Activated CD4-positive, alpha-beta memory T cell treated with anti-CD3 and anti-CD28 coated beads for 36 hours (primary cell): ENCODE data around the gene B4GALT4. TPM values are rescaled to one million over a fixed set of nuclear protein-coding genes. Genes with fewer than 3 reads are reported as not detected.

Experiments
- CTCF ChIA-PET: fragments of 350-600 bp; sonication (Branson Sonifier 250); formaldehyde crosslinking; loops from one replicate; lab custom pipeline; 2021; ENCODE audit warnings: antibody characterized with exemption, inconsistent platforms; lab: Charles Lee
- POLR2A ChIA-PET: fragments of 350-600 bp; sonication (Branson Sonifier 250); formaldehyde crosslinking; loops from one replicate; lab custom pipeline; 2021; ENCODE audit warnings: antibody characterized with exemption; lab: Charles Lee
- DNase-seq: peaks from one replicate; pipeline ENCODE4 v3.0.0-alpha.2; 2020
- H3K27ac Mint-ChIP-seq: one replicate; pipeline ENCODE4 v1.8.0; 2021; ENCODE audit warnings: mixed read lengths
- H3K27me3 Mint-ChIP-seq: one replicate; pipeline ENCODE4 v1.8.0; 2021; ENCODE audit warnings: mixed read lengths
- H3K36me3 Mint-ChIP-seq: one replicate; pipeline ENCODE4 v1.8.0; 2021; ENCODE audit warnings: mixed read lengths
- H3K4me1 Mint-ChIP-seq: one replicate; pipeline ENCODE4 v1.8.0; 2021; ENCODE audit warnings: low read depth, mixed read lengths
- H3K4me3 Mint-ChIP-seq: one replicate; pipeline ENCODE4 v1.8.0; 2021; ENCODE audit warnings: mild to moderate bottlenecking, mixed read lengths
- H3K9me3 Mint-ChIP-seq: one replicate; pipeline ENCODE4 v1.8.0; 2021; ENCODE audit warnings: mixed read lengths
- intact Hi-C: fragments of 100-400 bp; cut with micrococcal nuclease; formaldehyde crosslinking; loops from one replicate; pipeline ENCODE4 v1.15.1; 2023
- total RNA-seq, 2 experiments: library from RNA; stranded (reverse); gene quantifications; one replicate each; pipeline ENCODE4 v1.2.3, GENCODE V29; 2021

Gene B4GALT4
- total RNA-seq, 2 experiments from 2014 or later = 13.5 to 14.2 TPM

- POLR2A ChIA-PET = no interaction called here
- no peak overlapping the region for H3K27ac Mint-ChIP-seq
- H3K4me1 Mint-ChIP-seq = peaks cover 34% of the 10 kb centered on the region
Observed at GRCh38 chr3:119220970-119221667, 19.6 kb downstream of the B4GALT4 start.

GRCh38 chr3:119220198-119220597 is 20.5 kb downstream of the B4GALT4 start:
- ChIA-PET POLR2A (interaction anchor here (1.0 kb wide), 1 partner anchor 34 kb away, joined by 4 read pairs; no protein-coding TSS in a partner anchor), CTCF (interaction anchor here (0.7 to 3.8 kb wide), 3 partner anchors 15 to 337 kb away, joined by 3 to 21 read pairs (median 14); partner anchors contain the start of gene B4GALT4)
- Mint-ChIP-seq H3K4me3 (no peak overlapping the region), H3K9me3 (no peaks in the 10 kb centered on the region), H3K27ac (no peak overlapping the region), H3K4me1 (peaks cover 34% of the 10 kb centered on the region), H3K36me3 (peaks cover 42% of the 10 kb centered on the region), H3K27me3 (no peaks in the 10 kb centered on the region)
- intact Hi-C loops = no loop called here
- DNase-seq = no peak

More at GRCh38 chr3:119220970-119221667, 19.6 kb downstream of the B4GALT4 start:
- no peaks in the 10 kb centered on the region for H3K27me3 Mint-ChIP-seq
- no peak overlapping the region for H3K4me3 Mint-ChIP-seq
- intact Hi-C loops = no loop called here
- H3K36me3 Mint-ChIP-seq = peaks cover 35% of the 10 kb centered on the region
- CTCF ChIA-PET = interaction anchor here (3.8 kb wide), 1 partner anchor 20 kb away, joined by 21 read pairs; the partner anchor contains the start of gene B4GALT4
- no peaks in the 10 kb centered on the region for H3K9me3 Mint-ChIP-seq
- DNase-seq = no peak

GRCh38 chr3:119219069-119219468 is 21.6 kb downstream of the B4GALT4 start:
- ChIA-PET POLR2A (interaction anchor here (1.0 to 1.3 kb wide), 2 partner anchors 9 to 32 kb away, joined by 4 to 5 read pairs; no protein-coding TSS in a partner anchor), CTCF (interaction anchor here (1.7 to 3.8 kb wide), 3 partner anchors 22 to 336 kb away, joined by 5 to 21 read pairs (median 14); partner anchors contain the start of gene B4GALT4)
- Mint-ChIP-seq H3K27me3 (no peaks in the 10 kb centered on the region), H3K9me3 (no peaks in the 10 kb centered on the region), H3K27ac (peak overlapping the region; percentile 77), H3K36me3 (peaks cover 45% of the 10 kb centered on the region), H3K4me1 (peaks cover 34% of the 10 kb centered on the region), H3K4me3 (peak overlapping the region; percentile 33)
- intact Hi-C loops = loop anchor here (1.0 kb wide), 1 partner anchor 22 kb away; no protein-coding TSS in a partner anchor
- peak; percentile 58 for DNase-seq

GRCh38 chr3:119211803-119212202 is 28.9 kb downstream of the B4GALT4 start:
- no peaks in the 10 kb centered on the region for H3K9me3 Mint-ChIP-seq

GRCh38 chr3:119211193-119211592 is 29.5 kb downstream of the B4GALT4 start:
- ChIA-PET POLR2A (interaction anchor here (1.0 to 1.6 kb wide), 2 partner anchors 8 to 20 kb away, joined by 3 to 5 read pairs; no protein-coding TSS in a partner anchor), CTCF (interaction anchor here (0.9 kb wide), 1 partner anchor 28 kb away, joined by 3 read pairs; no protein-coding TSS in a partner anchor)
- Mint-ChIP-seq H3K36me3 (peaks cover 44% of the 10 kb centered on the region), H3K9me3 (no peaks in the 10 kb centered on the region), H3K27ac (no peak overlapping the region), H3K4me1 (peaks cover 15% of the 10 kb centered on the region), H3K27me3 (no peaks in the 10 kb centered on the region), H3K4me3 (no peak overlapping the region)
- intact Hi-C loops = no loop called here
- no peak for DNase-seq

More at GRCh38 chr3:119211803-119212202, 28.9 kb downstream of the B4GALT4 start:
- H3K36me3 Mint-ChIP-seq = peaks cover 44% of the 10 kb centered on the region
- no peaks in the 10 kb centered on the region for H3K27me3 Mint-ChIP-seq
- ChIA-PET POLR2A (no interaction called here), CTCF (no interaction called here)
- intact Hi-C loops = no loop called here
- peaks cover 9% of the 10 kb centered on the region for H3K4me1 Mint-ChIP-seq
- H3K27ac Mint-ChIP-seq = no peak overlapping the region
- H3K4me3 Mint-ChIP-seq = no peak overlapping the region
- DNase-seq = no peak

- peaks cover 25% of the 10 kb centered on the region for H3K36me3 Mint-ChIP-seq
- intact Hi-C loops = no loop called here
- POLR2A ChIA-PET = no interaction called here
- no peak for DNase-seq
- no peak overlapping the region for H3K4me3 Mint-ChIP-seq
- peaks cover 22% of the 10 kb centered on the region for H3K4me1 Mint-ChIP-seq
- no peaks in the 10 kb centered on the region for H3K9me3 Mint-ChIP-seq
- no peak overlapping the region for H3K27ac Mint-ChIP-seq
- CTCF ChIA-PET = interaction anchor here (2.0 kb wide), 1 partner anchor 34 kb away, joined by 6 read pairs; no protein-coding TSS in a partner anchor
- H3K27me3 Mint-ChIP-seq = no peaks in the 10 kb centered on the region
Observed at GRCh38 chr3:119207512-119207875, 33.2 kb downstream of the B4GALT4 start.

- peaks cover 22% of the 10 kb centered on the region for H3K4me1 Mint-ChIP-seq
- no peaks in the 10 kb centered on the region for H3K27me3 Mint-ChIP-seq
- ChIA-PET POLR2A (no interaction called here), CTCF (interaction anchor here (2.0 kb wide), 1 partner anchor 35 kb away, joined by 6 read pairs; no protein-coding TSS in a partner anchor)
- H3K4me3 Mint-ChIP-seq = no peak overlapping the region
- H3K27ac Mint-ChIP-seq = no peak overlapping the region
- H3K9me3 Mint-ChIP-seq = no peaks in the 10 kb centered on the region
- intact Hi-C loops = no loop called here
- DNase-seq = no peak
- H3K36me3 Mint-ChIP-seq = peaks cover 20% of the 10 kb centered on the region
Observed at GRCh38 chr3:119206611-119207511, 33.8 kb downstream of the B4GALT4 start.

GRCh38 chr3:119205685-119206084 is 35.0 kb downstream of the B4GALT4 start:
- no peak overlapping the region for H3K27ac Mint-ChIP-seq
- ChIA-PET POLR2A (no interaction called here), CTCF (interaction anchor here (1.6 kb wide), 1 partner anchor 35 kb away, joined by 7 read pairs; the partner anchor contains the start of gene B4GALT4)
- peaks cover 19% of the 10 kb centered on the region for H3K36me3 Mint-ChIP-seq
- peaks cover 22% of the 10 kb centered on the region for H3K4me1 Mint-ChIP-seq
- H3K4me3 Mint-ChIP-seq = no peak overlapping the region
- no peaks in the 10 kb centered on the region for H3K27me3 Mint-ChIP-seq
- intact Hi-C loops = no loop called here
- DNase-seq = no peak
- no peaks in the 10 kb centered on the region for H3K9me3 Mint-ChIP-seq

- H3K36me3 Mint-ChIP-seq = peaks cover 14% of the 10 kb centered on the region
- H3K27ac Mint-ChIP-seq = no peak overlapping the region
- CTCF ChIA-PET = interaction anchor here (0.6 to 1.6 kb wide), 2 partner anchors 15 to 36 kb away, joined by 3 to 7 read pairs; partner anchors contain the start of gene B4GALT4
- peaks cover 22% of the 10 kb centered on the region for H3K4me1 Mint-ChIP-seq
- no peaks in the 10 kb centered on the region for H3K27me3 Mint-ChIP-seq
- no peak for DNase-seq
- POLR2A ChIA-PET = interaction anchor here (1.2 kb wide), 1 partner anchor 18 kb away, joined by 3 read pairs; no protein-coding TSS in a partner anchor
- H3K4me3 Mint-ChIP-seq = no peak overlapping the region
- H3K9me3 Mint-ChIP-seq = no peaks in the 10 kb centered on the region
- intact Hi-C loops = no loop called here
Observed at GRCh38 chr3:119205209-119205608, 35.5 kb downstream of the B4GALT4 start.

- no peak for DNase-seq
- no peak overlapping the region for H3K4me3 Mint-ChIP-seq
- ChIA-PET CTCF (no interaction called here), POLR2A (no interaction called here)
- no peak overlapping the region for H3K27ac Mint-ChIP-seq
- H3K27me3 Mint-ChIP-seq = peaks cover 3% of the 10 kb centered on the region
- intact Hi-C loops = no loop called here
- H3K36me3 Mint-ChIP-seq = no peaks in the 10 kb centered on the region
- no peaks in the 10 kb centered on the region for H3K9me3 Mint-ChIP-seq
- H3K4me1 Mint-ChIP-seq = no peaks in the 10 kb centered on the region
Observed at GRCh38 chr3:119195911-119196310, 44.8 kb downstream of the B4GALT4 start.

- ChIA-PET CTCF (no interaction called here), POLR2A (no interaction called here)
Observed at GRCh38 chr3:119195151-119195476, 45.6 kb downstream of the B4GALT4 start.

More at GRCh38 chr3:119195151-119195476, 45.6 kb downstream of the B4GALT4 start:
- DNase-seq = no peak
- Mint-ChIP-seq H3K27me3 (peaks cover 3% of the 10 kb centered on the region), H3K27ac (no peak overlapping the region), H3K4me1 (no peaks in the 10 kb centered on the region), H3K9me3 (no peaks in the 10 kb centered on the region), H3K36me3 (no peaks in the 10 kb centered on the region), H3K4me3 (no peak overlapping the region)
- intact Hi-C loops = no loop called here
